Measurements from ENCODE around the gene HDAC5.

DNA sequence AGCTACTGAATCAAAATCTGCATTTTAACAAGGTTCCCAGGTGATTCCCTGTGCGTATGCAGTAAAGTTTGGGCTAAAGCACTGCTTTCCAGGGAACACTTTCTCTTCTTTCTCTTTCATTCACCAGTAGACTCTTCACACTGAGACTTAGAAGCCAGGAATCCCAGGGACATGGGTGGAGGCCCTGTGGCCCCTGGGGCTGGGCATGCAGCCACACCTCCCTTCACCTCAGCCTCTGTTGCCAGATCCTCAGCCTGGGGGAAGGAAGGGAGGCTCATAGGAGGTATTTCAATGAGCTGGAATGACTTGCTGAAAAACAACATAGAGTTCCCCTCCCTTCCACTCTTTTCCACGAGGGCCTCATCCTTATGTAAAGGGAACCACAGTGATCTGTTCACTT lies 51.7 kb downstream of the HDAC5 start:
- TF ChIP-seq, protein P1, sequence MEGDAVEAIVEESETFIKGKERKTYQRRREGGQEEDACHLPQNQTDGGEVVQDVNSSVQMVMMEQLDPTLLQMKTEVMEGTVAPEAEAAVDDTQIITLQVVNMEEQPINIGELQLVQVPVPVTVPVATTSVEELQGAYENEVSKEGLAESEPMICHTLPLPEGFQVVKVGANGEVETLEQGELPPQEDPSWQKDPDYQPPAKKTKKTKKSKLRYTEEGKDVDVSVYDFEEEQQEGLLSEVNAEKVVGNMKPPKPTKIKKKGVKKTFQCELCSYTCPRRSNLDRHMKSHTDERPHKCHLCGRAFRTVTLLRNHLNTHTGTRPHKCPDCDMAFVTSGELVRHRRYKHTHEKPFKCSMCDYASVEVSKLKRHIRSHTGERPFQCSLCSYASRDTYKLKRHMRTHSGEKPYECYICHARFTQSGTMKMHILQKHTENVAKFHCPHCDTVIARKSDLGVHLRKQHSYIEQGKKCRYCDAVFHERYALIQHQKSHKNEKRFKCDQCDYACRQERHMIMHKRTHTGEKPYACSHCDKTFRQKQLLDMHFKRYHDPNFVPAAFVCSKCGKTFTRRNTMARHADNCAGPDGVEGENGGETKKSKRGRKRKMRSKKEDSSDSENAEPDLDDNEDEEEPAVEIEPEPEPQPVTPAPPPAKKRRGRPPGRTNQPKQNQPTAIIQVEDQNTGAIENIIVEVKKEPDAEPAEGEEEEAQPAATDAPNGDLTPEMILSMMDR (IDR thresholded peaks at IDR 0.05) = no peak
- TF ChIP-seq, protein P2, sequence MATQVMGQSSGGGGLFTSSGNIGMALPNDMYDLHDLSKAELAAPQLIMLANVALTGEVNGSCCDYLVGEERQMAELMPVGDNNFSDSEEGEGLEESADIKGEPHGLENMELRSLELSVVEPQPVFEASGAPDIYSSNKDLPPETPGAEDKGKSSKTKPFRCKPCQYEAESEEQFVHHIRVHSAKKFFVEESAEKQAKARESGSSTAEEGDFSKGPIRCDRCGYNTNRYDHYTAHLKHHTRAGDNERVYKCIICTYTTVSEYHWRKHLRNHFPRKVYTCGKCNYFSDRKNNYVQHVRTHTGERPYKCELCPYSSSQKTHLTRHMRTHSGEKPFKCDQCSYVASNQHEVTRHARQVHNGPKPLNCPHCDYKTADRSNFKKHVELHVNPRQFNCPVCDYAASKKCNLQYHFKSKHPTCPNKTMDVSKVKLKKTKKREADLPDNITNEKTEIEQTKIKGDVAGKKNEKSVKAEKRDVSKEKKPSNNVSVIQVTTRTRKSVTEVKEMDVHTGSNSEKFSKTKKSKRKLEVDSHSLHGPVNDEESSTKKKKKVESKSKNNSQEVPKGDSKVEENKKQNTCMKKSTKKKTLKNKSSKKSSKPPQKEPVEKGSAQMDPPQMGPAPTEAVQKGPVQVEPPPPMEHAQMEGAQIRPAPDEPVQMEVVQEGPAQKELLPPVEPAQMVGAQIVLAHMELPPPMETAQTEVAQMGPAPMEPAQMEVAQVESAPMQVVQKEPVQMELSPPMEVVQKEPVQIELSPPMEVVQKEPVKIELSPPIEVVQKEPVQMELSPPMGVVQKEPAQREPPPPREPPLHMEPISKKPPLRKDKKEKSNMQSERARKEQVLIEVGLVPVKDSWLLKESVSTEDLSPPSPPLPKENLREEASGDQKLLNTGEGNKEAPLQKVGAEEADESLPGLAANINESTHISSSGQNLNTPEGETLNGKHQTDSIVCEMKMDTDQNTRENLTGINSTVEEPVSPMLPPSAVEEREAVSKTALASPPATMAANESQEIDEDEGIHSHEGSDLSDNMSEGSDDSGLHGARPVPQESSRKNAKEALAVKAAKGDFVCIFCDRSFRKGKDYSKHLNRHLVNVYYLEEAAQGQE (IDR thresholded peaks at IDR 0.05; ENCODE audit: insufficient read depth in 1 of 2, low read depth in 2 of 2, low read length in 1 of 2) = no peak
- TF ChIP-seq POLR2AphosphoS5 (IDR thresholded peaks at IDR 0.05; ENCODE audit: low read depth, low read length) = no peak
